ENCODE measurements around the gene ACOX2.

Gene ACOX2

DNA sequence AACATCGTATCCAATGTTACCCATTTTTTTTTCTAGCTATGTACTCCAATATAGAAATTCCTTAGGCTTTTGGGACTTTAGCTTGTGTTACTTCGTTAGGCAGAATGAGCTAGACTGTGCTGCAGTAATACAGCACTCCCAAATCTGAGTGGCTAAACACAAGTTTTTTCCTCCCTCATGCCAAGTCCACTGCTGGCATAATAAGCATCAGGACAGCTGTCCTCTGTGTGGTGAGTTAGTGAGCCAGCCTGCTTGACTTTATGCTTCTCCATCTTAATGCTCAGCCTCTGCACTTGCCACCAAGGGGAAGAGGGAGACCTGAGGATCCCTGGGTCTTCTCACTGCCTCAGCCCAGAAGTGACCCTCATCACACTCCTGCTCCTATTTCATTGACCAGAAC is 18.2 kb upstream of the ACOX2 start:
- H3K79me2 ChIP-seq (ENCODE audit: insufficient read depth, low read length), result no peaks in the 10 kb centered on the region
- H3K27me3 ChIP-seq (ENCODE audit: insufficient read depth, low read length, poor library complexity, severe bottlenecking), result no peaks in the 10 kb centered on the region
- H3F3A ChIP-seq (ENCODE audit: low read depth), result no peaks in the 10 kb centered on the region
- H3K9ac ChIP-seq (ENCODE audit: low read depth, low read length, poor library complexity, severe bottlenecking), result no peak overlapping the region
- no peak overlapping the region for H2AFZ ChIP-seq (ENCODE audit: low read length)
- no peaks in the 10 kb centered on the region for H3K36me3 ChIP-seq (ENCODE audit: insufficient read depth, low read length)
- H4K20me1 ChIP-seq (ENCODE audit: insufficient read depth, low read length, poor library complexity, severe bottlenecking), result no peaks in the 10 kb centered on the region
- no peak for TF ChIP-seq EZH2phosphoT487 (IDR thresholded peaks at IDR 0.05; ENCODE audit: borderline replicate concordance)
- no peak for TF ChIP-seq CTCF (conservative IDR thresholded peaks at IDR 0.05; ENCODE audit: low read length)
- peaks cover 8% of the 10 kb centered on the region for H3K4me1 ChIP-seq (ENCODE audit: insufficient read depth, low read length, poor library complexity, severe bottlenecking)
- no peak overlapping the region for H3K4me3 ChIP-seq (ENCODE audit: low read length, poor library complexity, severe bottlenecking)
- H3K9me3 ChIP-seq (ENCODE audit: insufficient read depth, low read depth, low read length), result no peaks in the 10 kb centered on the region
- H3K4me2 ChIP-seq (ENCODE audit: low read depth, low read length, poor library complexity, severe bottlenecking), result no peak overlapping the region
- no peaks in the 10 kb centered on the region for H3K9me2 ChIP-seq (replicated peaks; ENCODE audit: low read depth, low read length)

DNA sequence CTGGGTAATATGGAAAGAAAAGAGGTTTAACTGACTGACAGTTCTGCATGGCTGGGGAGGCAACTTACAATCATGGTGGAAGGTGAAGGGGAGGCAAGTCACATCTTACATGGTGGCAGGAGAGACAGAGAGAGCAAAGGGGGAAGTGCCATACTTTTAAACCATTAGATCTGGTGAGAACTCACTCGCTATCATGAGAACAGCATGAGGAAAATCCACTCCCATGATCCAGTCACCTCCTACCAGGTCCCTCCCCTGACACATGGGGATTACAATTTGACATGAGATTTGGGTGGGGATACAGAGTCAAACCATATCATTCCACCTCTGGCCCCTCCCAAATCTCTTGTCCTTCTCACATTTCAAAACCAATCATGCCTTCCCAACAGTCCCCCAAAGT is 16.0 kb upstream of the ACOX2 start:
- no peaks in the 10 kb centered on the region for H3K9me3 ChIP-seq (ENCODE audit: insufficient read depth, low read depth, low read length)
- no peaks in the 10 kb centered on the region for H3K9me2 ChIP-seq (replicated peaks; ENCODE audit: low read depth, low read length)
- H3K9ac ChIP-seq (ENCODE audit: low read depth, low read length, poor library complexity, severe bottlenecking), result no peak overlapping the region
- H3K36me3 ChIP-seq (ENCODE audit: insufficient read depth, low read length), result no peaks in the 10 kb centered on the region
- no peaks in the 10 kb centered on the region for H3F3A ChIP-seq (ENCODE audit: low read depth)
- no peak overlapping the region for H3K4me2 ChIP-seq (ENCODE audit: low read depth, low read length, poor library complexity, severe bottlenecking)
- H3K4me1 ChIP-seq (ENCODE audit: insufficient read depth, low read length, poor library complexity, severe bottlenecking), result peaks cover 8% of the 10 kb centered on the region
- TF ChIP-seq CTCF (conservative IDR thresholded peaks at IDR 0.05; ENCODE audit: low read length), result no peak
- no peak for TF ChIP-seq EZH2phosphoT487 (IDR thresholded peaks at IDR 0.05; ENCODE audit: borderline replicate concordance)
- no peaks in the 10 kb centered on the region for H4K20me1 ChIP-seq (ENCODE audit: insufficient read depth, low read length, poor library complexity, severe bottlenecking)
- H3K4me3 ChIP-seq (ENCODE audit: low read length, poor library complexity, severe bottlenecking), result no peak overlapping the region
- H3K79me2 ChIP-seq (ENCODE audit: insufficient read depth, low read length), result no peaks in the 10 kb centered on the region
- H3K27me3 ChIP-seq (ENCODE audit: insufficient read depth, low read length, poor library complexity, severe bottlenecking), result no peaks in the 10 kb centered on the region
- H2AFZ ChIP-seq (ENCODE audit: low read length), result no peak overlapping the region

DNA sequence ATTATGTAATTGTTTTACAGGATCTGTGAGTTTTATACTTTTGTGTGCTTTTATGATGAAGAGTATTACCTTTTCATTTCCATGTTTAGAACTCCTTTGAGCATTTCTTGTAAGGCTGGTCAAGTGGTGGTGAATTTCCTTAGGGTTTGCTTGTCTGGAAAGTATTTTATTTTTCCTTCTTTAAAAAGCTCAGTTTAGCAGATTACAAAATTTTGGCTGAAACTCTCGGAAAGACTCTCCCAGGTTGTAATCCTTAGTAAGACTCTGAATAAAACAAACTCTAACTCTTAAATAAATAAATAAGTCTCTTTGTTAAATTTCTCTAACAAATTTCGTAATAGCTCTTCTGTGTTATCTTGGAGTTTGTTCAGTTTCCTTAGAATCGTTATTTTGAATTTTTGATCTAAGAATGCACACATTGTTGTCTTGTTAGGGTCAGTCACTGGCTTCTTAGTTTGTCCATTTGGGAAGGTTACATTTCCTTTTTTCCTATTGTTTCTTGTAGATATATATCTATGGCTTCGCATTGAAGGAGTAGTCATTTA is 14.7 kb upstream of the ACOX2 start:
- Histone ChIP-seq H3K9me2 (replicated peaks; ENCODE audit: low read depth, low read length) (no peaks in the 10 kb centered on the region), H3F3A (ENCODE audit: low read depth) (no peaks in the 10 kb centered on the region), H3K27me3 (ENCODE audit: insufficient read depth, low read length, poor library complexity, severe bottlenecking) (no peaks in the 10 kb centered on the region), H3K4me3 (ENCODE audit: low read length, poor library complexity, severe bottlenecking) (no peak overlapping the region), H3K36me3 (ENCODE audit: insufficient read depth, low read length) (no peaks in the 10 kb centered on the region), H2AFZ (ENCODE audit: low read length) (no peak overlapping the region), H3K9me3 (ENCODE audit: insufficient read depth, low read depth, low read length) (no peaks in the 10 kb centered on the region), H3K9ac (ENCODE audit: low read depth, low read length, poor library complexity, severe bottlenecking) (no peak overlapping the region), H3K4me1 (ENCODE audit: insufficient read depth, low read length, poor library complexity, severe bottlenecking) (peaks cover under 1% of the 10 kb centered on the region), H3K4me2 (ENCODE audit: low read depth, low read length, poor library complexity, severe bottlenecking) (no peak overlapping the region), H4K20me1 (ENCODE audit: insufficient read depth, low read length, poor library complexity, severe bottlenecking) (no peaks in the 10 kb centered on the region), H3K79me2 (ENCODE audit: insufficient read depth, low read length) (no peaks in the 10 kb centered on the region)
- TF ChIP-seq EZH2phosphoT487 (IDR thresholded peaks at IDR 0.05; ENCODE audit: borderline replicate concordance) (no peak), CTCF (conservative IDR thresholded peaks at IDR 0.05; ENCODE audit: low read length) (no peak)
